Fibroblast of lung (primary cell): ENCODE results near the gene TMEM217. TPM values are rescaled to one million over a fixed set of nuclear protein-coding genes. Genes with fewer than 3 reads are reported as not detected.

Experiments used
- DNase-seq, 2 donors: peaks; one replicate each; pipeline versions ENCODE4 v3.0.0 to v3.0.0-alpha.2; 2010; ENCODE audit warnings: low read depth in 2 of 2
- H2AFZ ChIP-seq: 2 replicates; pipeline ENCODE4 v1.5.1; 2012; ENCODE audit warnings: low read length, control low read depth, inconsistent platforms
- H3K27ac ChIP-seq: 2 replicates; pipeline ENCODE4 v1.5.1; 2011; ENCODE audit warnings: low read length, control low read depth; ENCODE audit not compliant: insufficient read depth
- H3K27me3 ChIP-seq: 2 replicates; pipeline ENCODE4 v1.5.1; 2011; ENCODE audit warnings: mild to moderate bottlenecking, low read length; ENCODE audit not compliant: control insufficient read depth, insufficient read depth
- H3K36me3 ChIP-seq: 2 replicates; pipeline ENCODE4 v1.5.1; 2011; ENCODE audit warnings: low read length; ENCODE audit not compliant: control insufficient read depth, insufficient read depth
- H3K4me1 ChIP-seq: 2 replicates; pipeline ENCODE4 v1.5.1; 2011; ENCODE audit warnings: low read length; ENCODE audit not compliant: control insufficient read depth, insufficient read depth; ENCODE audit errors: extremely low read depth
- H3K4me2 ChIP-seq: 2 replicates; pipeline ENCODE4 v1.5.1; 2011; ENCODE audit warnings: low read length, control low read depth; ENCODE audit not compliant: insufficient read depth; ENCODE audit errors: extremely low read depth
- H3K4me3 ChIP-seq, 4 experiments: fragments of 200-600 bp in 1 of 4; sonication (generic) in 1 of 4; replicated peaks in 1 of 4; 2 replicates each; pipeline ENCODE4 v1.5.1; 2011 to 2016; ENCODE audit warnings: low read length in 4 of 4, low read depth in 3 of 4, mild to moderate bottlenecking in 3 of 4, control low read depth in 2 of 4, inconsistent platforms in 1 of 4, mixed read lengths in 1 of 4; ENCODE audit not compliant: insufficient read depth in 1 of 4; ENCODE audit errors: control extremely low read depth in 1 of 4
- H3K79me2 ChIP-seq: 2 replicates; pipeline ENCODE4 v1.5.1; 2012; ENCODE audit warnings: mild to moderate bottlenecking, low read length, inconsistent platforms; ENCODE audit not compliant: control insufficient read depth, insufficient read depth
- H3K9ac ChIP-seq: 2 replicates; pipeline ENCODE4 v1.5.1; 2011; ENCODE audit warnings: mild to moderate bottlenecking, low read length, control low read depth; ENCODE audit not compliant: insufficient read depth
- H3K9me3 ChIP-seq: 2 replicates; pipeline ENCODE4 v1.5.1; 2012; ENCODE audit warnings: low read depth, low read length; ENCODE audit not compliant: control insufficient read depth, insufficient read depth
- H4K20me1 ChIP-seq: 2 replicates; pipeline ENCODE4 v1.5.1; 2011; ENCODE audit warnings: low read length; ENCODE audit not compliant: control insufficient read depth, insufficient read depth; ENCODE audit errors: extremely low read depth
- CTCF ChIP-seq, 2 donors: IDR thresholded peaks in 1 of 2; conservative IDR thresholded peaks in 1 of 2; 1 replicate in 1 of 2; 2 replicates in 1 of 2; pipeline ENCODE4 v1.5.1; 2011 to 2012; ENCODE audit warnings: low read length in 2 of 2, control low read depth in 1 of 2, inconsistent platforms in 1 of 2, low read depth in 1 of 2, mild to moderate bottlenecking in 1 of 2
- EZH2 ChIP-seq: IDR thresholded peaks from 2 replicates; pipeline ENCODE4 v1.5.1; 2012; ENCODE audit warnings: low read length, control low read depth, mild to moderate bottlenecking; ENCODE audit errors: missing control alignments
- polyA plus RNA-seq, 2 donors: library from polyadenylated mRNA; depleted of rRNA in 1 of 2; stranded (reverse) in 1 of 2; unstranded in 1 of 2; fragments of >200 nt; gene quantifications; 2 replicates each; pipeline ENCODE4 v1.2.1, GENCODE V29; 2011 to 2012; ENCODE audit warnings: missing spikeins in 1 of 2
- total RNA-seq: library from RNA; depleted of rRNA; stranded (reverse); fragments of >200 nt; gene quantifications from 2 replicates; pipeline ENCODE4 v1.2.1, GENCODE V29; 2014

TMEM217 gene
- total and polyA plus RNA-seq, 2 donors (not counting 1 experiment from before 2014, with no cell fraction given) = 3.1 to 4.0 TPM

DNA sequence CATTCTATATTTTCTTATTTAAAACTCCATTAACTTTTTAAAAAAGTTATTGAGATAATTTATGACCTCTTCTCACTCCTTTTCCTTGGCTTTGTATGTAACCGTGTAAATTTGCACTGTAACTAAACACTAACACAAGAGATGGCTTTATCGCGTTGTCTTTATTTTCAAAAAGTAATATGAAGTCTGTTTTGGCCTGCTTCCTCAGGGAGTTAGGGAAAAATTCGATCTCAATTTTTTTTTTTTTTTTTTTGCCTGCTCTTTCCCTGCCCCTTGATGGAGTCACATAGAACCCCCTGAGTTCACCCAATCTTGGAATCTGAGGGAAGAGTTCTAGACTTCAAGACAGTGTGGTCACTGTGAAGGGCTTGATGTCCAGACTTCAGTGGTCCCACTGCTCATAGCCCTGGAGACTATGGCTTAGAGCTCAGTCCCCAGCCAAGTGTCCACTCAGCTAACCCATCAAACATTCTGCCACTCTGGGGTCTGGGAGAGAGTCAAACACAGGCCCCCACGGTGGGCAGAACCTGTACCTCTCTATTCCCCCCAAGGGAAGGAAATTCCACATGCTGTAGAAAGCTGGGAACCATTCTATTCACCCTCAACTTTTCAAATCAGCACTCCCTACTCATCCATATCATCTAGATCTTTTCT, 16.0 kb downstream of the TMEM217 start:
- Histone ChIP-seq H2AFZ (no peak overlapping the region), H3K4me2 (peak overlapping the region; percentile 55), H3K9ac (peak overlapping the region; percentile 21), H3K79me2 (no peaks in the 10 kb centered on the region), H3K27ac (peak overlapping the region; percentile 99), H3K36me3 (no peaks in the 10 kb centered on the region), H3K9me3 (no peaks in the 10 kb centered on the region), H4K20me1 (no peaks in the 10 kb centered on the region), H3K27me3 (no peaks in the 10 kb centered on the region), H3K4me3 (no peak overlapping the region), H3K4me1 (peaks cover 24% of the 10 kb centered on the region)
- TF ChIP-seq EZH2 (no peak), CTCF (conservative IDR thresholded peaks at IDR 0.05 in 1 of 2, IDR thresholded peaks at IDR 0.05 in 1 of 2; ENCODE audit: low read depth in 1 of 2, low read length in 2 of 2) (no peak)
- no peak for DNase-seq

DNA sequence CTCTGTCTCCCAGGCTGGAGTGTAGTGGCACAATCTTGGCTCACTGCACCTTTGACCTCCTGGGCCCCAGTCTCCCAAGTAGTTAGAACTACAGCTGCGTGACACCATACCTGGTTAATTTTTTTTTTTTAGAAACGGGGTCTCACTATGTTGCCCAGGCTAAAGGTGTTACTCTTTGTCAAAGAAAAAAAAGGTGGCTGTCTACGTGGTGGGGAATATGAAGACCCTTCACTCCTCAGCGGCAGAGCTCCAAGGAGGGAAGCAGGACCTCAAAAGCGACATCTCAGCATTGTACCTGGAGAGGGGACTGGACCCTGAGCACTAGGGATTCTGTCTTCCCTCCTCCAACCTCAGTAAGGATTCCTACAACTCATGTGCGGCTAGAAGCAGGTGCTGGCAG, 16.8 kb downstream of the TMEM217 start:
- Histone ChIP-seq H2AFZ (no peak overlapping the region), H3K9ac (no peak overlapping the region), H3K27ac (peak overlapping the region; percentile 21), H3K4me2 (no peak overlapping the region), H3K27me3 (no peaks in the 10 kb centered on the region), H4K20me1 (no peaks in the 10 kb centered on the region), H3K4me3 (no peak overlapping the region), H3K79me2 (no peaks in the 10 kb centered on the region), H3K9me3 (no peaks in the 10 kb centered on the region), H3K36me3 (no peaks in the 10 kb centered on the region), H3K4me1 (peaks cover 24% of the 10 kb centered on the region)
- TF ChIP-seq EZH2 = no peak
- no peak for TF ChIP-seq CTCF (conservative IDR thresholded peaks at IDR 0.05 in 1 of 2, IDR thresholded peaks at IDR 0.05 in 1 of 2; ENCODE audit: low read depth in 1 of 2, low read length in 2 of 2)
- no peak for DNase-seq

- Histone ChIP-seq H3K4me3 (no peak overlapping the region), H3K36me3 (no peaks in the 10 kb centered on the region), H3K4me1 (peaks cover 21% of the 10 kb centered on the region), H4K20me1 (no peaks in the 10 kb centered on the region), H3K4me2 (no peak overlapping the region), H3K27me3 (no peaks in the 10 kb centered on the region), H2AFZ (no peak overlapping the region), H3K79me2 (no peaks in the 10 kb centered on the region), H3K9ac (no peak overlapping the region), H3K9me3 (no peaks in the 10 kb centered on the region), H3K27ac (peak overlapping the region; percentile 91)
- peak; percentile 98 to 99 for DNase-seq
- TF ChIP-seq EZH2 (no peak), CTCF (conservative IDR thresholded peaks at IDR 0.05 in 1 of 2, IDR thresholded peaks at IDR 0.05 in 1 of 2; ENCODE audit: low read depth in 1 of 2, low read length in 2 of 2) (no peak)
Measured at GRCh38 chr6:37239950-37240713, 17.8 kb downstream of the TMEM217 start.
